Fibroblast of skin of left biceps (primary cell): Measurements from ENCODE around the gene SPAG6.
"Not testable (repeated sequence)": the region's sequence is repeated elsewhere in the genome, so short reads cannot be mapped to it uniquely, and the experiment has no call there.

Experiments used
- DNase-seq, 2 experiments: peaks; one replicate each; pipeline ENCODE4 v3.0.0-alpha.2; 2013; ENCODE audit warnings: low read depth in 2 of 2

The SPAG6 gene

DNA sequence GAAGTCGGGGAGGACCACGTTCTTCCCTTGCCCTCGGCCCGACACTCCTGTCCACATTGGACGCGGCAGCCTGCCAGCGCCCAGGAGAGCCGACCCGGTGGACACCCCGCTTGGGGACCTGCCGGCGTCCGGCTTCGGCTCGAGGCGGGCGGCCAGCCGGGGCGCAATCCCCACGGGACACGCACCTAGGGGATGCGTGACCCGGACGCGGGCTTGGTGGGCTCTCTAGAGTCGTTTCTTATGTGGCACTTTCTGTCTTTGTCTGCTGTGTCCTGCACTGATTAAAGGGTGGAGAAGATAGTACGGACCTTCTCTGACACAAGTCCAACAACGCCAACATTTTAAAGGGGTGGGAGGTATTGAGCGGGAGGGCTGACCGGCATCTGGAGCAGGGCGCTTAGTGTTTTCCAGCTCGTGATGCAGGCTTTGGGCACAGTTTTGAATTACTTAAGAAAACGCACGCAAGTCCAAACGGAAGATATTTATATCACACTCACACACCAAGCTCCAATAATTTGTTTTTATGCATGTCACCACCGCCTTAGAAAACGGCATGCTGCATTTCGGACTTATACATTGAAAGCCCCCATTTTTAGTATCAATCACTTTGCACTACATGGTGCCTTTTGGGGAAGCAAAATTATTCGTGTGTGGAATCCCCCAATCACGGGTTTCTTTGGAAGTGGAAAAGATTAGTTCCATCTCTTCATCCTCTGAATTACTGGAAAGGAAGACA, 3.9 kb upstream of the SPAG6 start:
- no peak for DNase-seq

DNA sequence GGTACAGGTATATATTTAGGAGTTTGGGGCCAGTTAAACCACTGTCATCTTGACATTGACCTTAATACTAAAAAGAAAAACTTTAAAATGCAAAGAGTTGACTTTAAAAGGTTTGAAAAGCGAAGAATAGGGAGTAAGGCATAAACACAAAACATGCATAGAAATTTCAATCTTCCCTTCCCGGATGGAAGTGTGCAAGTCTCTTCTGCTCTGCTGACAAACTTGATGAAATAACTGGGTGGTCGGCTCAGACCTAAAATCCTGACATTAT, 3.4 kb upstream of the SPAG6 start:
- no peak for DNase-seq

DNA sequence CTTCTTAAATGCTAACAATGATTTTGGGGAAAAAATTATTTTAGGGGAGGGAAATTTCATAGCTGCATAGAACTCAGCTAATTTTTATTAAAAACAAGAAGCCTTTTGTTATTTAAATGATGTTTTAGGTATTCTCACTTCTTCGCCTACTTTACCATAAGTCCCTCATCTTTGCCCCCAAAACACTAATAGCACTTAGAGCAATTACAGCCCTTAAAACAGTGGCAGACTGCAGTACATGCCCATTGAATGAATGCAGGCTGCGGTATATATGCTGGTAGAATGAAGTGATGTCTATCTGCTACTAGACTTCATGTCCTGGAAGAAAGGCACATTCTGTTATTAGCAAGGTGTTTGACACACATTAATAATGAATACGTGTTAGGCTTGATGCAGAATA, 2.9 kb upstream of the SPAG6 start:
- no peak for DNase-seq

DNA sequence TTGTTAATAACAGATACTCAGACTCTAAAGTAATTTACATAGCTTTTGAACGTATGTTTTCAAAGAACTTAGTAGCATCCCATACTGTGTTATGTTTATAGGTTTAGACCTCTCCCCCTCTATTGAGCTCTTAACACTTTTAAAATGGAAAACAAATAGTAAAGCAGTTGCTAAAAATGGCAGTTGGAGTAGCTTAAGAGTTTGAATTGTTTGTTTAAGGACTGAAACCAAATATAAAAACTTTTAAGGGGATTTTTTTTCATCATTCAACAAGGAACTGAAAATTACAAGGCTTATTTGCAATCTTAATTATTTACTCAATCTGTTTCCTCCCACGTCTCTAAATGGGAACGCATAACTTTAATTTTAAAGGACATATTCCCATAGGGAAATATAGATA, 1.6 kb upstream of the SPAG6 start:
- no peak for DNase-seq

DNA sequence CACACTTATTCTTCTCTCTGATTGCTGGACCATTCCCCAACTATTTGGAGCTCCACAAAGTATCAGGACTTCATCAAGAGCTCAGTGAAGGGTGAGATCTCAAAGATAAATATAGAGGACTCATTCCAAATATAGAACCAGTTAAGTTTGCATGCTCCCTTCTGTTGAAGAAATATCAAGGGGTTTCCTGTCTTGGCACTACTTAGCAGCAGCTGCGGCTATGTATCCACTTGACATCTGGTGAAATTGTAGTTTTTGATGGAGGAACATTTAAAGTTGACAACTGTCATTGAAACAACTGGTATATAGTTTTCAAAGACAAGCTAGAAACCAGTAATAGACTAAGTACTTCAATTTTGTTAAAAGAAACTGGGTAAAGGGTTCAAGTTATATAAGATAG, 1.0 kb upstream of the SPAG6 start:
- no peak for DNase-seq

DNA sequence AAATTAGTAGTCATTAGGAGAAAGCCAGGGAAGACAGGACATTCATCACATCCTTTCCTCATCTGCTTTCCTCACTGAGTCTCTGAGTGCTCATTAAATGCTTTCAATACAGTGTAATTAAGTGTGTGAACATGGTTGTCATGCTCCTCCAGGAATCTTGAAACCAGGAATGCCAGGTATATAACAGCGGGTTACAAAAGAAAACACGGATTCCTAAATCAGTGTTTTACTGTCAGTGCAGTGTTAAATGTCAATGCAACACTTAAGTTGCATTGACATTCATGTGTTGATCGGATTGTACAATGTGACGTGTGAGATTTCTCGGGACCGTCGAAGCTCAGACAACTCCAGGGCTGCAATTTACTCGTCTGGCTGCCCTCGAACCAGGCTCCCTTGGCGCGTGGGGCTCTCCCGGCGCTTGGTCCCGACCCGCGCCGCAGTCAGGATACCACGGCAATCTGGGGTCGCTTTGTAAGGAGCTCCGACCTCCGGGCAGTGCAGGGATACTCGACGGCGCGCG, 455 bp upstream of the SPAG6 start:
- no peak for DNase-seq

DNA sequence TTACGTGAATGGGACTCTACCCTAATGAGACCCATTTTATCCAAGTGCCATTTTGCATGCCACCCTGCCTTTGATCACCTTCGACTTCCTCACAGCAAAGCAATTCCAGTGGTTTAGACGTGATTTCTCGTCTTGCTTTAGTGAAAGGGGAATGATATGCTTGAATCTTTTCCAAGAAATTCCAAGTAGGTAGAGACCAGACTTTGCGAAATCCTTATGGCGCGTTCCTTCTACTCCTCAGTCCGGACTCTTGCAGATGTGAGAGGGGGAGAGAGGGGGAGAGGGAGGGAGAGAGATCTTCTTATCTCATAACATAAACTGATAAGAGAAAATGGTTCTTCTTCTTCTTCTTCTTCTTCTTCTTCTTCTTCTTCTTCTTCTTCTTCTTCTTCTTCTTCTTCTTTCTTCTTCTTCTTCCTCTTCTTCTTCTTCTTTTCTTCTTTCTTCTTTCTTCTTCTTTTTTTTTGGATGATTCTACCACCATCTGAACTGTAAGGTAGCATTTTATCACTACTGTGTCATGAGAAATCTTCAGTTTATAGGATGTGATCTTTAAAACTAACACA, 883 bp downstream of the SPAG6 start:
- no peak for DNase-seq

DNA sequence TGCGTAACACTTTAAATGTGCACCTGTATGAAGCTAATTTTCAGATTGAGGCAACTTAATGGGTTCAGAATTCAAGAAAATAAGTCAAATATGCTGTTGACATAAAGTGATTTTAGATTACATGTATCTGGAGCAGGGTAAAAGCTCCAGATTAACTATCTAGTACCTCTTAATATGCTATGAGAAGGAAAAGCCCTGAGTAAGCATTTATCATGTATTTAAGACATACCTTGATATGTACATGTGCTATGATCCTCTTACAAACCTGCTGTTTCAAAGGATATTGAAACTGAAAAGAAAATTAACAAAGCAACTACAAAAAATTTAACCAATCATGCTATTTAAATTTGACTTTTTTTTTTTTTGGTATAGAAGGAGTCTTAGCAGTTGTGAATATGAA, 4.5 kb downstream of the SPAG6 start:
- DNase-seq: no peak

DNA sequence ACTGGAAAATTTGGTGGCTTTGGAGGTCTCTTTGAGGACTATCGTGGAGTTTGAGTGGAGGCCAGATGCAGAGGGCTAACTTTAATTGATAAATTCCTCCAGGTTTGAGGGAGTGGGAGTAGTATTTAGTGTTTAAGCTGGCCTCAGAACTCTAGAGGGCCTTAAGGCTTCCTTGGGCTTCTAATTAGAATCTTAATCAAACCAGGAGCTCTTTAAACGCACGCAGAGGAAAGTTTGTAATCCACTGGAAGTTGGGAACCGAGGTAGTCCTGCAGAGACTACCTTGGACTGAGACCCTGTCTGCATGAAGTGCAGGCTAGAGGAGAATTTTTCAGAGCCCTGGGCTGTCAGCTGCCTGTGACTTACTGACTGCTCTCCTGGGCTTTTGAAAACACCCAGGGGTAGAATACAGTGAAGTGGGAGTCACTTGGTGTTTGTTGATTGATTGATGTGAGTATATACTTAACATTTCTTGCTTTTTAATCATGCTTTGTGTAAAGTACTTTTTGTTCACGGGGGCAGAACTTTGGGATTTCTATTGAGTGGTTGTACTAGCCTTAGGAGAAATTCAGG, 5.9 kb downstream of the SPAG6 start:
- no peak for DNase-seq

DNA sequence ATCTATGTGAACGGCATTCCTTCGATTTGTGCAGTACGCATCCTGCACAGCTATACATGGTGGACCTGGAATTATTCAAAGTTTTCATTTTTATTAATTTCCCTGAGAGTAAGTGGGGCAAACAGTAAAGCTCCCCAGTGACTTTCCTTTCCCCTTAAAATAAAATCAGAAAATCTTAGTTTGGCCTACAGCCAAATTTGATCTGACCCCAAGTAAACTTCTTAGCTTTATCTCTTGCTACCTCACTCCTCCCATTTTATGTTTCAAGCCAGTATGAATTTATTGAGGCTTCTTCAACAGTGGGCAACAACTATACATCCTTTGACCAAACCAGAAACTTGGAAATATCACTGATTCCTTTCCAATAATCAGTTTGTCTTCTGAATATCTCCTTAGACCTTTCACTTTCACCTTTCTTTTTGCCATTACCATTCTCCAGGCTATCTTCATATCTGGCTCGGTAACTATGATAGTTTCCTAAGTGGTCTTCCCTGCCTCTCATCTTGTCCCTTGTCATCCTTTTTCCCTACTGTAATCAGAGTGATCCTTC, 11.1 kb downstream of the SPAG6 start:
- no peak for DNase-seq

DNA sequence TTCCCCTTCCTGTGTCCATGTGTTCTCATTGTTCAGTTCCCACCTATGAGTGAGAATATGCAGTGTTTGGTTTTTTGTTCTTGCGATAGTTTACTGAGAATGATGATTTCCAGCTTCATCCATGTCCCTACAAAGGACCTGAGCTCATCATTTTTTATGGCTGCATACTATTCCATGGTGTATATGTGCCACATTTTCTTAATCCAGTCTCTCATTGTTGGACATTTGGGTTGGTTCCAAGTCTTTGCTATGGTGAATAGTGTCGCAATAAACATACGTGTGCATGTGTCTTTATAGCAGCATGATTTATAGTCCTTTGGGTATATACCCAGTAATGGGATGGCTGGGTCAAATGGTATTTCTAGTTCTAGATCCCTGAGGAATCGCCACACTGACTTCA, 12.5 kb downstream of the SPAG6 start:
- not testable (repeated sequence) for DNase-seq

DNA sequence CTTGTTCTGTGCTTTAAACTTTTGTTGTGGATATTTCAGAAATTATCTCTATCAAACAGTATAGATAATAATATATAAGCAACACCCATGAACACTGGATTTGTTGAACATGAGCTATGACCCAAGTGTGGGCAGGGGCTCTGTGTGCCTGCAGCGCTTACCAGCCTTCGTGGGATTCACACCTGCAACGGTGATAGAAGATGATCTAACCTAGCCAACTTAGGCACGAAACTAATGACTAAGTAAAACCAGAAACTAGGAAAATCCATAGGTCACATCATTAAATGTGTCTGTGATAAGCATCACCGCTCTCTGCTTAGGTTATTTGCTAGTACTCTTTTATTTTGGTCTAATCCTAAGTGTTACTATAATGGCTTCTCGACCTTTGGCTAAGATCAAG, 18.0 kb downstream of the SPAG6 start:
- DNase-seq: no peak

DNA sequence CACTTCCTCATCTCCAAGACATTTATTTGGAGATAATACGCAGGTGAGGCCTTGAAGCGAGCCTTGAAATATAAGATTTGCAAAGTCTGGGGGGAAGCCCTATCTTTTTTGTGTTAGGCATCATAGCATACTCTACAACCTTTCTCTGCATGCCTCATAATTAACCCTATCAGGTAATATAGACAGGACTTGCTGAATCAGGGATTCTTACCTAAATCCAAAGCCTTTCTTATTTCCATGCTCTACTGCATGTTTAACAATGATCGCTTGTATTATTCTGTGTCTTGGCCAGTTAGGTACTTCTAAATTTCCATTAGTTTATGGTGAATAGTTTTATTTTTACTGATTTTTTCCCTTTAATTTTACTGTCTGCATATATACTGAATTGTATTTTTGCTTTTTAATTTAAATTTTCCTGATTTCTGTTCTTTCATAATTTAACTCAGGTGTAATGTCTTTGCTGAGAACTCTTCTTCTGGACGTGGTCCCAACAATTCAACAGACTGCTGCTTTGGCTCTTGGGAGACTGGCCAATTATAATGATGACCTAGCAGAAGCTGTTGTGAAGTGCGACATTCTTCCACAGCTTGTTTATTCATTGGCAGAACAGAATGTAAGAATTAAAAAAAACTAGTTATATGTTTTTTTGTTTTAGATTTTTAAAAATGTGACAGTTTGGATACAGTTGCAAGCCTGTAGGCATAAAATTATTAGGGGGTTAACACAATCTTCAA, 19.3 kb downstream of the SPAG6 start:
- no peak for DNase-seq

DNA sequence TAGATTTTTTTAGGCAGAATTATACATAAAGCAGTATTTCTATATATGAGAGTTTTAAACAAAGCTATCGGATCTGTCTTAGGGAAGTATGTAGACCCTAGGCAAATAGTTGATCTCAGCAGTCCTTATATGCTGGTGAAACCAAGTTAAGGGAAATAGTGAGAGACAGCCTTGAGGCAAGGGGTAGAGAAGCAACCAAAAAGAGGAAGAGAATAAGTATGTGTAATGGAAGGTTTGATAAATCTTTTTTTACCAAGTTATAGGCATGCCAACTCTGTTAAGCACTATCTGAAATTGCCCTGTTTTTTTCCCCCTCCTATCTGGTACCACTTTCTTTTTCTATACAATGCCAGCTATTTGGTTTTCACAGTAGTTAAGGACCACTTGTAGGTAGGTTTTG, 19.9 kb downstream of the SPAG6 start:
- DNase-seq: no peak

DNA sequence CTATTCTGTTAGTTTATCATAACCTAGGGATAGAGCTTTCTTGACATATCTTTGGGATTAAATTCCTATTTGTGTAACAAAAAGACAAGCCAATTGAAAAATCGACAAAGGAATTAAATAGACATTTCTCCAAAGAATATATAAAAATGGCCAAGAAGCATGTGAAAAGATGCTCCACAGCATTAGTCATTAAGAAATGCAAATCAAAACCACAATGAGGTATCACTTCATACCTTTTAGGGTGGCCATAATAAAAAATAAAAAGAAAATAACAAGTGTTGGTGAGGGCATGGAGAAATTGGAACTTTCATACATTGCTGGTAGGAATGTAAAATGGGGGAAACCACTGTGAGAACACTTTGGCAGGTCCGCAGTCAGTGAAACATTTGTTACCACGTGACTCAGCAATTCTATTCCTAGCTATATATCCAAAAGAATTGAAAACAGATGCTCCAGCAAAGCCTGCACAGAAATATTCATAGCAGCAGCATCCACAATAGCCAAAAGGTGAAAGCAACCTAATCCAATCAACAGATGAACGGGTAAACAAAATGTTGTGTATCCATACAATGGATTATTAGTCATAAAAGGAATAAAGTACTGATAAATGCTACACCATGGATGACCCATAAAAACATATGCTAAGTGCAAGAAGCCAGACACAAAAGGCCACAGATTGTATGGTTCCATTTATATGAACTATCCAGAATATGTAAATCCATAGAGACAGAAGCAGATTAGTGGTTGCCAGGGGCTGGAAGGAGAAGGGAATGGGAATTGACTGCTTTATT, 20.5 kb downstream of the SPAG6 start:
- peak; percentile 35 to 38 for DNase-seq

DNA sequence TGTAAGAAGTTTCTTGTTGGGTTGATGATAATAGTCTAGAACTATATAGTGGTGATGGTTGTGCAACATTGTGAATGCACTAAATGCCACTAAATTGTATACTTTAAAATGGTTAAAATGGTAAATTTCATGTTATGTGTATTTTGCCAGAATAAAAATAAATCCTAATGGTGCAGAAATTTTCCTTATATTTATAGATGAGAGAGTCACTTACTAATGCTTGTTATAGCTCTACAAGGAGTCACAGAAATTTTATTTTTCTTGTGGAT, 21.1 kb downstream of the SPAG6 start:
- DNase-seq: no peak

DNA sequence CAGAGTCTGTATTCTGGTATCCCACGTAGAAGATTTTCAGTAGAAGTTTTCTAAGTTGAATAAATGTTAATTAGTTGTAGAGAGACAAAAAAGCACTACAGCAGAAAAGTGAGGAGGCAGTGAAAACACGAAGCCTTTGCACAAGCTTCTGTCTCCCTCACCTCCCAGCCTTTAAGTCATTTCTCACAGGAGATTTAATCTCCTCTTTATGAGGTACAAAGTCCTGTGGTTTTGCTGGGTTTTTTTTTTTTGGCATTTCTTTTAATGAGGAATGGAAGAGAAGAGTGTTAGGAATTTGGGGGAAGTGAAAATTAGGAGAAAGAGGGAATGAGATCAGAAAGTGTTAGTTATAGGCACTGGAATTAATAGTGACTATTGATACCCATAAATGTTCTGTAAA, 21.5 kb downstream of the SPAG6 start:
- no peak for DNase-seq

DNA sequence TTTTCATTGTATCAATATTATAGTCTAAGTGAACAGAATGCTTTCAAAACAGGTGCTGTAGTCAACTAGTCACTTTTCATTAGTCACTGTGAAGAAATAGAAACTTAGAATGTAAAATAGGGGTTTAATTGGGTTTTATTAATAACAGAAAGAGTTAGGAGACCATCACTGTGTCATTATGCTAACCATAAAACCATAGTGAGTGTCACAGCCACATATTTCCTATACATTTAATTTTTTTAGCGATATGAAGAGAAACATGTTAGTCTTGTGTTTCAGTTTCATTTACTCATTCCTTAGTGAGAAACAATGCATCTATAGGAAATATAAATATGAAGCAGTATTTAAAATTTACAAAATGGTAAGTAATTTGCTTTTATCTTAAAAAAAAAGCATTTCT, 22.2 kb downstream of the SPAG6 start:
- no peak for DNase-seq

DNA sequence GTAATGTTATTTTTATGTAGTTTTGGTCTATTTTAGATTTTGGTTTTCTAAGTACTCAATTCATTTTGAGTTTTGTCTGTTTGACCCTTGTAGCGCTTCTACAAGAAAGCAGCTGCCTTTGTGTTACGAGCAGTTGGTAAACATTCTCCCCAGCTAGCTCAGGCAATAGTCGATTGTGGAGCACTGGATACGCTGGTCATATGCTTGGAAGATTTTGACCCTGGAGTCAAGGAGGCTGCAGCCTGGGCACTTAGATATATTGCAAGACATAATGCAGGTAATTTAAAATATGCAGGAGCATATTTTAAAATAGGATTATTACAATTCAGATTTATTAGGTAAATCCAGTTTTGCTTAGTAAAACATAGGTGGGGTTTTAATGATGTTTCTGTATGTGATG, 23.1 kb downstream of the SPAG6 start:
- DNase-seq: no peak

DNA sequence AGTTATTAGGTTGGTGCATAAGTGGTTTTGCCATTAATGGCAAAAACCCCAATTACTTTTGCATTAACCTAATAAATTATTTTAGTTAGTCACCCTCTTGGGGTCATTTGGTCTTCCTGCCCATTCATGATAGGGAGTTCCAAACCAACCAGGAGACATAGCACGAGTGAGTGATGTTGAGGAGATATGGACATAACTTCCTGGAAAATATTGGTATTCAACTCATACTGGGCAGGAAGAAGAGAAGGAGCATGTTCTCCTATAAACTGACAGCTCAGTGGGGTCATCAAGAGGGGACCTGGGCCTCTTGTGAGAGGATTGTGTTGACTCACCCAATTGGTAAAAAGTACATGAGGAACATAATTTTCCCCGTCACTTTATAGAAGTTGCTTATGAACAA, 23.7 kb downstream of the SPAG6 start:
- DNase-seq: no peak

DNA sequence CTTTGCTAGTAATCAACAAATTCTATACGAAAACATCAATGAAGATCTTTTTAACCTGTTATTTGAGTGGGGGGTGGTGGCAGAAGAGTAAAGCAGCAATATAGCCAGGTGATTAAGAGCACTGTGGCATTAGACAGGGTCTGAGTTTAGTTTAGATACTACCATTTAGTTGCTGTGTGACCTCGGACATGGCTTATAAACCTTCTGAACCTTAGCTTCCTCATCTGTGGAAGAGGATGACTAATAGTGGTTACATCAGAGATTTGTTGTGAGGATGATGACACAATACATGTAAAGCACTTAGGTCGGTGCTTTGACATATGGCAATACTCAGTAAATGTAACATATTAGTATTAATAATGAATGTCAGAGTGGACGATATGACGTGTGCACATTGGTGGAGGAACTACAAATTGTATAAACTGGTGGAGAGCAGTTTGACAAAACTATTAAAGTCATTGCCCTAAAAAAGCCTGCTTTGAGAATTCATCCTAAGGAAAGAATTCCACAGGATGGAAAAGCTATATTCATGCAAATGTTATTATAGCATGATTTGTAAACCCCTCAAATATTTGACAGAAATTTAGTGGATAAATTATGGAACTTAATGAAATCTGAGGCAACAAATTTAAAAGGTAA, 24.3 kb downstream of the SPAG6 start:
- no peak for DNase-seq

DNA sequence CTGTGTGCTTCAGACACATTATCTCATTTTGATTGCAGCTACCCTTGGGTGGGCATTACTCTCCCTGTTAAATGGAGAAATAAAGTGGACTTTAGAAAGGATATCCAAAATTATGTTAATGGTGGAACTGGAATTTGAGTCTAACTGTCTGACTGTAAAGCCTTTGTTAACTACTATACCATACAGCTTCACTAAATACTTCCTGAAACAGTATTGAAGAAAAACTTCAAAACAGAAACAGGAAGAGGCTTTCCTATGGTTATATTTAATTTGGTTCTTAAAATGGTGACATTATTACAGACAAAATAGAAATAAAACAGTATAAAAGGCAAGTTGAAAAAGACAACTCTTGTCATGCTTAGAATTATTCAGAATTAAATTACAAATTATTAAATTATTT, 25.0 kb downstream of the SPAG6 start:
- DNase-seq: no peak
